Panc1 (cell line): ENCODE data around the gene SH3BP5.

Source experiments
- CTCF ChIP-seq: fragments of 450-650 bp; IDR thresholded peaks from 2 replicates; pipeline ENCODE4 v1.5.1; 2017; ENCODE audit warnings: mild to moderate bottlenecking
- POLR2AphosphoS5 ChIP-seq: IDR thresholded peaks from 2 replicates; pipeline ENCODE4 v1.6.1; 2012; ENCODE audit warnings: mild to moderate bottlenecking, low read depth, low read length, moderate library complexity
- REST ChIP-seq, 2 experiments: IDR thresholded peaks; 2 replicates each; pipeline ENCODE4 v1.6.1; 2011 to 2012; ENCODE audit warnings: low read depth in 2 of 2, control low read depth in 1 of 2, low read length in 1 of 2, mild to moderate bottlenecking in 1 of 2, moderate library complexity in 1 of 2; ENCODE audit not compliant: insufficient read depth in 1 of 2
- SIN3A ChIP-seq: IDR thresholded peaks from 2 replicates; pipeline ENCODE4 v1.6.1; 2012; ENCODE audit warnings: low read depth, mild to moderate bottlenecking, low read length, moderate library complexity, borderline replicate concordance; ENCODE audit not compliant: insufficient read depth
- TCF7L2 ChIP-seq: IDR thresholded peaks from 2 replicates; pipeline ENCODE4 v1.6.1; 2011; ENCODE audit warnings: mild to moderate bottlenecking, low read depth, low read length, inconsistent platforms

DNA sequence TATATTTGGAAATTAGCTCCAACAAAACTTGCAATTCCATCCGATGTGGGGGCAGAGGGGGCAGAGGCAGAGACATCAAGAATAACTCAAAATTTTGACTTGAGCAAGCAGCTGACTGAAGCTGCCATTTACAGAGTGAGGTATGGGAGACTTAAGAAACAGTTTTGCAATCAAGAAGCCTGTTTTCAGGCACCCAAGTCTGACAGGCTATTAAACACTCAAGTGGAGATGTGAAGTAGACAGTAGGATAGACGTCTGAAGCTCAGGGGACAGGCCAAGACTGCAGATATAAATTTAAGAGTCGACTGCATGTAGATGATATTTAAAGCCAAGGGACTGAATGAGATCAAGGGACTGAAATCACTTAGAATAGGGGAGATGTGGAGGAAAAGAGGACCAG is 9.9 kb upstream of the SH3BP5 start:
- TF ChIP-seq CTCF (no peak), SIN3A (no peak), POLR2AphosphoS5 (no peak), REST (IDR thresholded peaks at IDR 0.05; ENCODE audit: insufficient read depth in 1 of 2, low read depth in 2 of 2, low read length in 1 of 2) (no peak), TCF7L2 (no peak)
